Measurements from ENCODE around the gene EPHB2.

GRCh38 chr1:22685591-22686059, 25.0 kb upstream of the EPHB2 start:
- TF ChIP-seq EZH2phosphoT487 (IDR thresholded peaks at IDR 0.05; ENCODE audit: low read length) (no peak), CTCF (IDR thresholded peaks at IDR 0.05; ENCODE audit: low read length) (no peak)

Measured in MM.1S (cell line).